ENCODE data around the gene VAMP8.

GRCh38 chr2:85619617-85620016 lies 42.2 kb downstream of the VAMP8 start:
- TF ChIP-seq CTCF (IDR thresholded peaks at IDR 0.05) (no peak), ATF3 (CRISPR knock-in tag; conservative IDR thresholded peaks at IDR 0.05) (no peak), AFF4 (CRISPR knock-in tag; IDR thresholded peaks at IDR 0.05; ENCODE audit: borderline replicate concordance) (no peak), IRF1 (CRISPR knock-in tag; IDR thresholded peaks at IDR 0.05) (no peak), PRRX2 (CRISPR knock-in tag; IDR thresholded peaks at IDR 0.05) (no peak), PREB (CRISPR knock-in tag; IDR thresholded peaks at IDR 0.05; ENCODE audit: borderline replicate concordance) (no peak), TP53 (CRISPR knock-in tag; IDR thresholded peaks at IDR 0.05) (no peak), ZNF512 (CRISPR knock-in tag; IDR thresholded peaks at IDR 0.05; ENCODE audit: borderline replicate concordance) (no peak)
